Measurements from ENCODE around the gene RNLS. TPM values are rescaled to one million over a fixed set of nuclear protein-coding genes. Genes with fewer than 3 reads are reported as not detected.

Gene RNLS
- total RNA-seq, 2 donors from 2014 or later = 21.7 to 31.8 TPM

DNA sequence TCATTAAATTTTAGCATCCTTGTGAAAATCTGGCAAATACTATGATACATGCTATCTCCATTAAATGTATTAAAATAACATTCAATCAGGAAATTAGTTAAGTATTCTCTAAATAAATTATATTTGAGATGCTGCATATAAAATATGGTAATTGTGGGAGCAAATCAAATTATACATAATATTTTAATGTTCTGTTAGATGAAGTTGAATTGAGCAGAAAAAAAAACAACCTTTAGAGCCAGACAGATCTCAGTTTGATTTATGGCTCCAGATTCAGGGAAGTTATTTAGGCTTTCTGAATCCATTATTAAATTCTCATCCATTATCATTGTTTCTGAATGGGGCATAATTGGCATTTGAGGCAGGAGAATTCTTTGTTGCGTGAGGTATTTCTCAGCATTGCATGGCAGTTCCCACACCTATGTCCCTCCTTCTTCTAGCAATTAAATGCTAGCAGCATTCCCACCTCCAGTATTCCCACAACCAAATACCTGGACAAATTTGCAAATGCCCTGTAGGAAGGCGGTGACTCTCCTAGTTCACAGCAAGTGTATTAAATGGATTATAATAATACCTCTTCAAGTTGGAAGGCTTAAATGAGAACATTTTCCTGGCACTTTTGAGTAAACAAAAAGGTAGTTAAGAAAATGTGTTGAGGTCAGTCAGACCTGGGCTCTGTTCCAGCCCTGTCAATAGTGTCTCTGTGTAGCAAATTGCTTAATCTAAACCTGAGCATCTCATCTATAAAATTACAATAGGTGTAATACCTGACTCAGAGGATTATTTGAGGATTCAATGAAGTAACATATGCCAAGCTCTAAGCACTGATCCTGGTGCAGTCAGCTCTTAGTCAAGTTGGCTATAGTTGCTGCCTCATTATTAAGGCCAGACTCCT lies 108.9 kb downstream of the RNLS start:
- Histone ChIP-seq H3K36me3 (no peaks in the 10 kb centered on the region), H3K27me3 (replicated peaks; ENCODE audit: insufficient read depth) (no peaks in the 10 kb centered on the region), H3K9me3 (no peaks in the 10 kb centered on the region), H3K4me3 (no peak overlapping the region), H3K4me1 (replicated peaks) (no peaks in the 10 kb centered on the region), H3K27ac (no peak overlapping the region)
- TF ChIP-seq POLR2A (IDR thresholded peaks at IDR 0.05) = no peak
- no peak for TF ChIP-seq CTCF (IDR thresholded peaks at IDR 0.05)
- TF ChIP-seq POLR2AphosphoS5 (IDR thresholded peaks at IDR 0.05) = peak; percentile 23
- 64% methylated on average over 2 of the region's 2 CpGs for WGBS
- peak; percentile 30 for DNase-seq (ENCODE audit: low spot score)
- intact Hi-C loops (cut with DNase I) = loop anchor here (10.0 kb wide), 1 partner anchor 61 kb away; no protein-coding TSS in a partner anchor

DNA sequence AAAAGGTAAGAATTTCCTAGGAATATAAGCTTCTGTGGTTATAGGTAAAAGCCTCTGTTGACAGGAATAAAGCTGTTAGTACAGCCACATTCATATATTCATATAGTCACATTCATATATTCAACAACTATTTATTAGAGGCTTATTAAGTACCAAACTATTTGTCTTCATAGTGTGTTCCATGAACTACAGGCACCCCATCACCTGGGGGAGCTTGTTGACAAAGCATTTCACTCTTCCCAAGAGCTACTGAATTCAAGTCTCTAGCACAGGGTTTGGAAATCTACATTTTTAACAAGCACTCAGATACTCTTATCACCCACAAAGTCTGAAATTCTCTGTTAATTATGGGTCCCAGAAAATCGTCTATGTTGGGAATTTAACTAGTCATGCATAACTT lies 110.6 kb downstream of the RNLS start:
- Histone ChIP-seq H3K4me3 (no peak overlapping the region), H3K36me3 (no peaks in the 10 kb centered on the region), H3K9me3 (no peaks in the 10 kb centered on the region), H3K27me3 (replicated peaks; ENCODE audit: insufficient read depth) (no peaks in the 10 kb centered on the region), H3K27ac (no peak overlapping the region), H3K4me1 (replicated peaks) (no peaks in the 10 kb centered on the region)
- TF ChIP-seq CTCF (IDR thresholded peaks at IDR 0.05) = no peak
- no peak for TF ChIP-seq POLR2A (IDR thresholded peaks at IDR 0.05)
- no peak for TF ChIP-seq POLR2AphosphoS5 (IDR thresholded peaks at IDR 0.05)
- DNase-seq (ENCODE audit: low spot score) = no peak
- WGBS = 89% methylated on average over 1 of the region's 1 CpG
- intact Hi-C loops (cut with DNase I) = loop anchor here (10.0 kb wide), 1 partner anchor 62 kb away; no protein-coding TSS in a partner anchor

GRCh38 chr10:88471899-88472298 lies 111.2 kb downstream of the RNLS start:
- intact Hi-C loops (cut with DNase I) = loop anchor here (10.0 kb wide), 1 partner anchor 63 kb away; no protein-coding TSS in a partner anchor
- Histone ChIP-seq H3K27me3 (replicated peaks; ENCODE audit: insufficient read depth) (no peaks in the 10 kb centered on the region), H3K9me3 (no peaks in the 10 kb centered on the region), H3K27ac (no peak overlapping the region), H3K4me1 (replicated peaks) (no peaks in the 10 kb centered on the region), H3K4me3 (no peak overlapping the region), H3K36me3 (no peaks in the 10 kb centered on the region)
- DNase-seq (ENCODE audit: low spot score) = no peak
- WGBS = 48% methylated on average over 1 of the region's 1 CpG
- no peak for TF ChIP-seq POLR2A (IDR thresholded peaks at IDR 0.05)

DNA sequence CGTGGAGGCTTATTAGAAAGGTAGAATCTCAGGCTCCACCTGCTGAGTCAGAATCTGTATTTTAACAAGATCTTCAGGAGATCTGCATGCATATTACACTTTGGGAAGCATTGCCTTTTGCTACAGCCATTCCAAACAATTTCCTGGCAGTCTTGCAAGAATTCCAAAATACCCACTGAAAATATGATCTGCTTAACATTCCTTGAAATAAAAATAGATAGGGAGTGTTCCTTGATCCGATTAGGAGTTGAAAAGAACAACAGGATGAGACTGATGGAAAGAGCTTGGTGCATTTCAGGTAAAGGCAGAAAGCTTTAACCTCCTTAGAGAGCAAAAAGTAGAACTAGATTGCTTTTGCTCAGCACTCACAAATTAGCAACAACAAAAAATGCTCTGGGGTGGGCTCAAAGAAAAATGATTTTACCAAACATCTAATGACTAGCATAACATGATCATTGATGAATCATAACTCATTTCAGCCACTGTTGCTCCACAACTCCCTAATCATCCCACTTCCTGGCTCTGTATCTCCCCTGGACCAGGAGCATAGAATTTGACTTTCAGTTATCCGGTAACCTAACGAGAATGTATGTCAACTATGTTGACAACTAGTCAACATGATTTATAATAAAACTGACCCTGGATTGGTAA lies 115.2 kb downstream of the RNLS start:
- H3K27me3 ChIP-seq (replicated peaks; ENCODE audit: insufficient read depth) = no peaks in the 10 kb centered on the region
- intact Hi-C loops (cut with DNase I) = no loop called here
- no peaks in the 10 kb centered on the region for H3K36me3 ChIP-seq
- no peaks in the 10 kb centered on the region for H3K4me1 ChIP-seq (replicated peaks)
- no peaks in the 10 kb centered on the region for H3K9me3 ChIP-seq
- no peak overlapping the region for H3K27ac ChIP-seq
- no peak for DNase-seq (ENCODE audit: low spot score)
- 61% methylated on average over 4 of the region's 4 CpGs for WGBS
- H3K4me3 ChIP-seq = no peak overlapping the region
- TF ChIP-seq CTCF (IDR thresholded peaks at IDR 0.05) (no peak), POLR2AphosphoS5 (IDR thresholded peaks at IDR 0.05) (no peak), POLR2A (IDR thresholded peaks at IDR 0.05) (no peak)

GRCh38 chr10:88466786-88467185 lies 116.3 kb downstream of the RNLS start:
- no peak for DNase-seq (ENCODE audit: low spot score)
- no peak overlapping the region for H3K27ac ChIP-seq
- no peaks in the 10 kb centered on the region for H3K27me3 ChIP-seq (replicated peaks; ENCODE audit: insufficient read depth)
- H3K36me3 ChIP-seq = no peaks in the 10 kb centered on the region
- intact Hi-C loops (cut with DNase I) = no loop called here
- no peaks in the 10 kb centered on the region for H3K4me1 ChIP-seq (replicated peaks)
- TF ChIP-seq POLR2AphosphoS5 (IDR thresholded peaks at IDR 0.05) = no peak
- TF ChIP-seq POLR2A (IDR thresholded peaks at IDR 0.05) = no peak
- TF ChIP-seq CTCF (IDR thresholded peaks at IDR 0.05) = no peak
- 66% methylated on average over 3 of the region's 3 CpGs for WGBS
- no peak overlapping the region for H3K4me3 ChIP-seq
- no peaks in the 10 kb centered on the region for H3K9me3 ChIP-seq
